HepG2 (cell line): ENCODE measurements around the gene LSMEM2. TPM values are rescaled to one million over a fixed set of nuclear protein-coding genes. Genes with fewer than 3 reads are reported as not detected.

Experiments
- AKAP8 ChIP-seq: sonication (generic); formaldehyde crosslinking; IDR thresholded peaks from 2 replicates; pipeline ENCODE4 v1.5.1; 2020; ENCODE audit warnings: mild to moderate bottlenecking, missing genetic modification reagents
- ARNT ChIP-seq: fragments of 450-650 bp; IDR thresholded peaks from 2 replicates; pipeline ENCODE4 v1.6.1; 2017
- RXRA ChIP-seq: sonication (generic); formaldehyde crosslinking; IDR thresholded peaks from 2 replicates; pipeline ENCODE4 v1.5.1; 2020; ENCODE audit warnings: missing genetic modification reagents
- SIX1 ChIP-seq: sonication (generic); formaldehyde crosslinking; IDR thresholded peaks from 2 replicates; pipeline ENCODE4 v1.4.0; 2020; ENCODE audit warnings: missing genetic modification reagents, borderline replicate concordance
- ZNF343 ChIP-seq: sonication (generic); formaldehyde crosslinking; IDR thresholded peaks from 2 replicates; pipeline ENCODE4 v1.4.0; 2020; ENCODE audit warnings: mild to moderate bottlenecking, missing genetic modification reagents
- ZNF383 ChIP-seq: sonication (generic); formaldehyde crosslinking; IDR thresholded peaks from 2 replicates; pipeline ENCODE4 v1.4.0; 2020; ENCODE audit warnings: missing genetic modification reagents, mild to moderate bottlenecking, borderline replicate concordance
- ZNF782 ChIP-seq: sonication (generic); formaldehyde crosslinking; IDR thresholded peaks from 2 replicates; pipeline ENCODE4 v1.4.0; 2020; ENCODE audit warnings: missing genetic modification reagents, mild to moderate bottlenecking, borderline replicate concordance
- ZNF788 ChIP-seq: sonication (generic); formaldehyde crosslinking; IDR thresholded peaks from 2 replicates; pipeline ENCODE4 v1.5.0; 2020; ENCODE audit warnings: mild to moderate bottlenecking, missing genetic modification reagents, borderline replicate concordance
- ZZZ3 ChIP-seq: sonication (generic); formaldehyde crosslinking; IDR thresholded peaks from 2 replicates; pipeline ENCODE4 v1.4.0; 2020; ENCODE audit warnings: missing genetic modification reagents, mild to moderate bottlenecking, borderline replicate concordance
- polyA plus RNA-seq, 8 experiments: library from polyadenylated mRNA; depleted of rRNA in 3 of 8; stranded (reverse) in 7 of 8; unstranded in 1 of 8; fragments of >200 nt; fragmentation: Illumina TruSeq in 4 of 8; extraction: Trizol in 4 of 8; gene quantifications; 2 replicates each; pipeline versions ENCODE4 v1.2.1 to v1.2.3, GENCODE V29; 2011 to 2016; ENCODE audit warnings: low read depth in 4 of 8, missing spikeins in 1 of 8, mixed read lengths in 1 of 8; ENCODE audit not compliant: insufficient read depth in 1 of 8
- total RNA-seq, 5 experiments: library from RNA; depleted of rRNA; stranded (reverse); fragments of >200 nt; fragmentation: Illumina TruSeq; extraction: Trizol; gene quantifications; 2 replicates each; pipeline ENCODE4 v1.2.3, GENCODE V29; 2016; ENCODE audit warnings: low read depth in 1 of 5
- TF ChIP-seq, protein P1 (sequence below): sonication (generic); formaldehyde crosslinking; IDR thresholded peaks from 2 replicates; pipeline ENCODE4 v1.4.0; 2020; ENCODE audit warnings: missing genetic modification reagents
- TF ChIP-seq, protein P2 (sequence below): IDR thresholded peaks from 2 replicates; pipeline ENCODE4 v1.6.1; 2016; ENCODE audit warnings: low read depth, missing genetic modification reagents, missing compliant biosample characterization
- TF ChIP-seq, protein P3 (sequence below): sonication (generic); formaldehyde crosslinking; IDR thresholded peaks from 2 replicates; pipeline ENCODE4 v1.4.0; 2020; ENCODE audit warnings: missing genetic modification reagents, borderline replicate concordance
- TF ChIP-seq, protein P4 (sequence below): sonication (generic); formaldehyde crosslinking; IDR thresholded peaks from 2 replicates; pipeline ENCODE4 v1.4.0; 2020; ENCODE audit warnings: missing genetic modification reagents, borderline replicate concordance

LSMEM2 gene
- total and polyA plus RNA-seq, 2 of the 13 experiments (the other 11 are each of a cell fraction or from before 2014, with no cell fraction given): 0.07 to 0.41 TPM

DNA sequence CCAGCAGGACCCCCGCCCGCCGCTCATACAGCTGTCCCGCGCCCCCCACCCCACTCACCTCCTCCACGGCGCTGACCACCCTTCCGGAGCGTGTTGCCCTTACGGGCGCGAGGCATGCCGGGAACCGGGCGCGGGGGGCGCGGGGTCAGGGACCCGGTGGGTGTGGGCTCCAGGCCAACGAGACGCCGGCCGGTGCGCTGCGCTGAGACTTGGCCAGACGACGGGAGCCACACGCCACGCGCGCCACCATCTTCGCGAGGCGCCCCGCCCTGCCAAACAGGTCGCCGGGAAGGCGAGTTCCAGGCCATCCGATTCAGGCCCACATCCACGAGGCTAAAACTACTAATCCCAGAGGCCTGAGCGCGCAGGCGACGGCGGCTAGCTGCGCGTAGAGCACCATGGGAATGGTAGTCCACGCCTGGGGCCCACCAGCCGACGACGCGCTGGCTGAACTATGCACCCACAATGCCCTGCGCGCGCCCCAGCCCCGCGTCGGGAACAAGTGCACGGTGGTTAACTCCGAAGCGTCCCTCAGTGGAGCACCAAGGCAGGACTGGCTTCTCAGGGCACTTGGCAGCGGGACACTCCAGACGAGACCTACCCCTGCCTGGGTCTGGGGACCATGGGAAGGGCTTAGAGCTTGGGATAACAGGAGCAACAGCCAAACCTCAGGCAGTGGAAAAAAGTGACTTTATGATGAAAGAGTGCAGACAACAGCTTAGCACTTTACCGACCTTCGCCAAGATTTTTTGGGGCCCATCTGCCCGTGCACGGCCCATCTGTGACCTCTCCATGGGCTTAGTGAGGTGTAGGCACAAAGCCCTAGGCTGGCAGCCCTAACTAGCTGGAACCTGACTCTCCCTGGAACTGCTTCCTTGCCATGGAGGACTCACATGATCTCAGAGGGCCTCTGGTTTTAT, 13.5 kb downstream of the LSMEM2 start, which contains the start of gene IFRD2 (continued):
- no peak for TF ChIP-seq SIX1
- no peak for TF ChIP-seq ZNF343 (CRISPR knock-in tag)
- TF ChIP-seq AKAP8: peak; percentile 78; the same call in 1 of the 2 replicates
- TF ChIP-seq RXRA (CRISPR knock-in tag): peak; percentile 60; the same call in 1 of the 2 replicates
- no peak; the same call in 1 of the 2 replicates for TF ChIP-seq ZNF782
- TF ChIP-seq, protein P1, sequence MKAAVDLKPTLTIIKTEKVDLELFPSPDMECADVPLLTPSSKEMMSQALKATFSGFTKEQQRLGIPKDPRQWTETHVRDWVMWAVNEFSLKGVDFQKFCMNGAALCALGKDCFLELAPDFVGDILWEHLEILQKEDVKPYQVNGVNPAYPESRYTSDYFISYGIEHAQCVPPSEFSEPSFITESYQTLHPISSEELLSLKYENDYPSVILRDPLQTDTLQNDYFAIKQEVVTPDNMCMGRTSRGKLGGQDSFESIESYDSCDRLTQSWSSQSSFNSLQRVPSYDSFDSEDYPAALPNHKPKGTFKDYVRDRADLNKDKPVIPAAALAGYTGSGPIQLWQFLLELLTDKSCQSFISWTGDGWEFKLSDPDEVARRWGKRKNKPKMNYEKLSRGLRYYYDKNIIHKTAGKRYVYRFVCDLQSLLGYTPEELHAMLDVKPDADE (CRISPR knock-in tag): no peak
- TF ChIP-seq ZNF788 (CRISPR knock-in tag): peak; percentile 95; the same call in 1 of the 2 replicates
- no peak for TF ChIP-seq ZNF383
- TF ChIP-seq ARNT: no peak
- TF ChIP-seq, protein P2, sequence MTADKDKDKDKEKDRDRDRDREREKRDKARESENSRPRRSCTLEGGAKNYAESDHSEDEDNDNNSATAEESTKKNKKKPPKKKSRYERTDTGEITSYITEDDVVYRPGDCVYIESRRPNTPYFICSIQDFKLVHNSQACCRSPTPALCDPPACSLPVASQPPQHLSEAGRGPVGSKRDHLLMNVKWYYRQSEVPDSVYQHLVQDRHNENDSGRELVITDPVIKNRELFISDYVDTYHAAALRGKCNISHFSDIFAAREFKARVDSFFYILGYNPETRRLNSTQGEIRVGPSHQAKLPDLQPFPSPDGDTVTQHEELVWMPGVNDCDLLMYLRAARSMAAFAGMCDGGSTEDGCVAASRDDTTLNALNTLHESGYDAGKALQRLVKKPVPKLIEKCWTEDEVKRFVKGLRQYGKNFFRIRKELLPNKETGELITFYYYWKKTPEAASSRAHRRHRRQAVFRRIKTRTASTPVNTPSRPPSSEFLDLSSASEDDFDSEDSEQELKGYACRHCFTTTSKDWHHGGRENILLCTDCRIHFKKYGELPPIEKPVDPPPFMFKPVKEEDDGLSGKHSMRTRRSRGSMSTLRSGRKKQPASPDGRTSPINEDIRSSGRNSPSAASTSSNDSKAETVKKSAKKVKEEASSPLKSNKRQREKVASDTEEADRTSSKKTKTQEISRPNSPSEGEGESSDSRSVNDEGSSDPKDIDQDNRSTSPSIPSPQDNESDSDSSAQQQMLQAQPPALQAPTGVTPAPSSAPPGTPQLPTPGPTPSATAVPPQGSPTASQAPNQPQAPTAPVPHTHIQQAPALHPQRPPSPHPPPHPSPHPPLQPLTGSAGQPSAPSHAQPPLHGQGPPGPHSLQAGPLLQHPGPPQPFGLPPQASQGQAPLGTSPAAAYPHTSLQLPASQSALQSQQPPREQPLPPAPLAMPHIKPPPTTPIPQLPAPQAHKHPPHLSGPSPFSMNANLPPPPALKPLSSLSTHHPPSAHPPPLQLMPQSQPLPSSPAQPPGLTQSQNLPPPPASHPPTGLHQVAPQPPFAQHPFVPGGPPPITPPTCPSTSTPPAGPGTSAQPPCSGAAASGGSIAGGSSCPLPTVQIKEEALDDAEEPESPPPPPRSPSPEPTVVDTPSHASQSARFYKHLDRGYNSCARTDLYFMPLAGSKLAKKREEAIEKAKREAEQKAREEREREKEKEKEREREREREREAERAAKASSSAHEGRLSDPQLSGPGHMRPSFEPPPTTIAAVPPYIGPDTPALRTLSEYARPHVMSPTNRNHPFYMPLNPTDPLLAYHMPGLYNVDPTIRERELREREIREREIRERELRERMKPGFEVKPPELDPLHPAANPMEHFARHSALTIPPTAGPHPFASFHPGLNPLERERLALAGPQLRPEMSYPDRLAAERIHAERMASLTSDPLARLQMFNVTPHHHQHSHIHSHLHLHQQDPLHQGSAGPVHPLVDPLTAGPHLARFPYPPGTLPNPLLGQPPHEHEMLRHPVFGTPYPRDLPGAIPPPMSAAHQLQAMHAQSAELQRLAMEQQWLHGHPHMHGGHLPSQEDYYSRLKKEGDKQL: no peak
- TF ChIP-seq, protein P3, sequence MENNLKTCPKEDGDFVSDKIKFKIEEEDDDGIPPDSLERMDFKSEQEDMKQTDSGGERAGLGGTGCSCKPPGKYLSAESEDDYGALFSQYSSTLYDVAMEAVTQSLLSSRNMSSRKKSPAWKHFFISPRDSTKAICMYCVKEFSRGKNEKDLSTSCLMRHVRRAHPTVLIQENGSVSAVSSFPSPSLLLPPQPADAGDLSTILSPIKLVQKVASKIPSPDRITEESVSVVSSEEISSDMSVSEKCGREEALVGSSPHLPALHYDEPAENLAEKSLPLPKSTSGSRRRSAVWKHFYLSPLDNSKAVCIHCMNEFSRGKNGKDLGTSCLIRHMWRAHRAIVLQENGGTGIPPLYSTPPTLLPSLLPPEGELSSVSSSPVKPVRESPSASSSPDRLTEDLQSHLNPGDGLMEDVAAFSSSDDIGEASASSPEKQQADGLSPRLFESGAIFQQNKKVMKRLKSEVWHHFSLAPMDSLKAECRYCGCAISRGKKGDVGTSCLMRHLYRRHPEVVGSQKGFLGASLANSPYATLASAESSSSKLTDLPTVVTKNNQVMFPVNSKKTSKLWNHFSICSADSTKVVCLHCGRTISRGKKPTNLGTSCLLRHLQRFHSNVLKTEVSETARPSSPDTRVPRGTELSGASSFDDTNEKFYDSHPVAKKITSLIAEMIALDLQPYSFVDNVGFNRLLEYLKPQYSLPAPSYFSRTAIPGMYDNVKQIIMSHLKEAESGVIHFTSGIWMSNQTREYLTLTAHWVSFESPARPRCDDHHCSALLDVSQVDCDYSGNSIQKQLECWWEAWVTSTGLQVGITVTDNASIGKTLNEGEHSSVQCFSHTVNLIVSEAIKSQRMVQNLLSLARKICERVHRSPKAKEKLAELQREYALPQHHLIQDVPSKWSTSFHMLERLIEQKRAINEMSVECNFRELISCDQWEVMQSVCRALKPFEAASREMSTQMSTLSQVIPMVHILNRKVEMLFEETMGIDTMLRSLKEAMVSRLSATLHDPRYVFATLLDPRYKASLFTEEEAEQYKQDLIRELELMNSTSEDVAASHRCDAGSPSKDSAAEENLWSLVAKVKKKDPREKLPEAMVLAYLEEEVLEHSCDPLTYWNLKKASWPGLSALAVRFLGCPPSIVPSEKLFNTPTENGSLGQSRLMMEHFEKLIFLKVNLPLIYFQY (CRISPR knock-in tag): no peak
- no peak for TF ChIP-seq ZZZ3 (CRISPR knock-in tag)
- TF ChIP-seq, protein P4, sequence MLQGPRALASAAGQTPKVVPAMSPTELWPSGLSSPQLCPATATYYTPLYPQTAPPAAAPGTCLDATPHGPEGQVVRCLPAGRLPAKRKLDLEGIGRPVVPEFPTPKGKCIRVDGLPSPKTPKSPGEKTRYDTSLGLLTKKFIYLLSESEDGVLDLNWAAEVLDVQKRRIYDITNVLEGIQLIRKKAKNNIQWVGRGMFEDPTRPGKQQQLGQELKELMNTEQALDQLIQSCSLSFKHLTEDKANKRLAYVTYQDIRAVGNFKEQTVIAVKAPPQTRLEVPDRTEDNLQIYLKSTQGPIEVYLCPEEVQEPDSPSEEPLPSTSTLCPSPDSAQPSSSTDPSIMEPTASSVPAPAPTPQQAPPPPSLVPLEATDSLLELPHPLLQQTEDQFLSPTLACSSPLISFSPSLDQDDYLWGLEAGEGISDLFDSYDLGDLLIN (CRISPR knock-in tag): peak; percentile 94; the same call in 1 of the 2 replicates
